BE2C (cell line): ENCODE results near the gene PLA2G6.

Experiments
- DNase-seq: peaks from one replicate; pipeline ENCODE4 v3.0.0-alpha.2; 2020
- H3K27me3 ChIP-seq: fragments of 250-450 bp; sonication (Bioruptor Pico); 2 replicates; pipeline ENCODE4 v1.5.1; 2020; ENCODE audit warnings: mild to moderate bottlenecking
- H3K36me3 ChIP-seq: fragments of 250-450 bp; sonication (Bioruptor Pico); 2 replicates; pipeline ENCODE4 v1.5.1; 2020; ENCODE audit warnings: mild to moderate bottlenecking
- H3K4me1 ChIP-seq: fragments of 250-450 bp; sonication (Bioruptor Pico); 2 replicates; pipeline ENCODE4 v1.5.1; 2020
- H3K4me3 ChIP-seq: 2 replicates; pipeline ENCODE4 v1.5.1; 2011; ENCODE audit warnings: low read depth, low read length
- H3K9me3 ChIP-seq: fragments of 250-450 bp; sonication (Bioruptor Pico); 2 replicates; pipeline ENCODE4 v1.5.1; 2020
- TF ChIP-seq, protein P1 (sequence below): IDR thresholded peaks from 2 replicates; pipeline ENCODE4 v1.5.1; 2012; ENCODE audit warnings: mild to moderate bottlenecking, low read depth, low read length

Gene PLA2G6

DNA sequence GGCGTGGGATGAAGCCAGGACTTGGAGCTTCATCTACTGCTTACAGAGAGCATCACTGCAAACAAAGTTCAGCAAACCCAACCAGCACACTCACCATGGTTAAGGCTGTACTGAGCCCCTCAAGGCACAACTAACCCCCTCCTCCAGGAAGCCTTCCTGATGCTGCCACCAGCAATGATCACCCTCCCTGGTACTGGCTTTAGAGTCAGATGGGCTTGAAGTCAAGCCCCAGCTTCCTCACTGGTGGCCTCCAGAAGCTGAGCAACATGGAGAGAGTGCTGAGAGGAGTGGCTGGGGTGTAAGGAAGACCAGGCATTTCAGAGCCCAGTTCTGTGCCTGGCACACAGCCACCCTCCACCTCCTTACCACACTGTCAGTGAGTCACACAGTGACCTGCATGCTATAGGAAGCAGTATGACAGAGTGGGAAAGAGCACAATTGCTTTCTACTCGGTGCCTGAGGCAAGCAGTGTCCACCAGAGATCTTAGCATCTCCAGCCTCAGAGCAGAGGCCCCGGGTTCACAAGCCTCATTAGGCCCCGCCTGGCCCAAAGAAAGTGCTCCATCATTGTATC is 46.4 kb downstream of the PLA2G6 start:
- TF ChIP-seq, protein P1, sequence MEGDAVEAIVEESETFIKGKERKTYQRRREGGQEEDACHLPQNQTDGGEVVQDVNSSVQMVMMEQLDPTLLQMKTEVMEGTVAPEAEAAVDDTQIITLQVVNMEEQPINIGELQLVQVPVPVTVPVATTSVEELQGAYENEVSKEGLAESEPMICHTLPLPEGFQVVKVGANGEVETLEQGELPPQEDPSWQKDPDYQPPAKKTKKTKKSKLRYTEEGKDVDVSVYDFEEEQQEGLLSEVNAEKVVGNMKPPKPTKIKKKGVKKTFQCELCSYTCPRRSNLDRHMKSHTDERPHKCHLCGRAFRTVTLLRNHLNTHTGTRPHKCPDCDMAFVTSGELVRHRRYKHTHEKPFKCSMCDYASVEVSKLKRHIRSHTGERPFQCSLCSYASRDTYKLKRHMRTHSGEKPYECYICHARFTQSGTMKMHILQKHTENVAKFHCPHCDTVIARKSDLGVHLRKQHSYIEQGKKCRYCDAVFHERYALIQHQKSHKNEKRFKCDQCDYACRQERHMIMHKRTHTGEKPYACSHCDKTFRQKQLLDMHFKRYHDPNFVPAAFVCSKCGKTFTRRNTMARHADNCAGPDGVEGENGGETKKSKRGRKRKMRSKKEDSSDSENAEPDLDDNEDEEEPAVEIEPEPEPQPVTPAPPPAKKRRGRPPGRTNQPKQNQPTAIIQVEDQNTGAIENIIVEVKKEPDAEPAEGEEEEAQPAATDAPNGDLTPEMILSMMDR, result no peak
- no peaks in the 10 kb centered on the region; the same call in none of the 2 replicates for H3K36me3 ChIP-seq
- DNase-seq, result peak; percentile 67
- H3K27me3 ChIP-seq, result no peaks in the 10 kb centered on the region
- H3K4me1 ChIP-seq, result peaks cover 6% of the 10 kb centered on the region
- no peaks in the 10 kb centered on the region for H3K9me3 ChIP-seq
- no peak overlapping the region for H3K4me3 ChIP-seq

DNA sequence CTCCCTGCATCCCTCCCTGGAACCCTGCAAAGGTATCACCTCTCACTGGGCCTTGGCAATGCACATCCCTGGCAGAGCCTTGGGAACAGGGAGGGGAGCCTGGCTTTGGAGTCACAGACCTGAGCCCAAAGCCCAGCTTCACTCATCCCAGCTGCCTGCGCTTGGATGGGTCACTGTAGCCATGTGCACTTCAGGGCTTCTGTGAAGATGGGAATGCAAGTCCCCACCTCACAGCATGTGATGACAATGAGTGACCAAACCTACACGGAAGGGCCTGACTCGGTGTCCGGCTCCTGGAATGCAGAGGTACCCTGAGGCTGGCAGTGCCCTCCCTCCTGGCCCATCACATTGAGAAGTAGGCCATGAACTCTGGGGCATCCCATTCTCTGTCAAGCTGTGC is 48.3 kb downstream of the PLA2G6 start:
- Histone ChIP-seq H3K36me3 (no peaks in the 10 kb centered on the region; the same call in none of the 2 replicates), H3K9me3 (no peaks in the 10 kb centered on the region), H3K4me1 (peaks cover 6% of the 10 kb centered on the region), H3K4me3 (no peak overlapping the region), H3K27me3 (no peaks in the 10 kb centered on the region)
- TF ChIP-seq, protein P1, result no peak
- no peak for DNase-seq

DNA sequence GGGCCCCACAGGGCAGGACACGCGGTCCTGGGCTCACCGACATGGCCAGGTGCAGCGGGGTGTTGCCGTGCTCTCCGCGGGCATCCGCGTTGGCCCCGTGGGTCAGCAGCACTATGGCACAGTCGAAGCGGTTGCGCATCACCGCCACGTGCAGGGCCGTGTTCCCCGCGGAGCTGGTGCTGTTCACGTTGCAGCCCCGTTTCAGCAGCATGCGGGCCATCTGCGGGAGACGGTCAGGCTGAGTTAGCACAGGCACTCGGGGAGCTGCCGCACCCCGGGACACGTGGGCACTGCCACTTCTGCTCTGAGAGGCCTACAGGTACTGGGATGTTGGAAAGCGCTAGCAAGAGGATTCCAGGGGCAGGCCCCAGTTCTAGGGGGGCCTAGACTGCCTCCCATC is 48.8 kb downstream of the PLA2G6 start:
- TF ChIP-seq, protein P1, result no peak
- Histone ChIP-seq H3K4me1 (peaks cover 6% of the 10 kb centered on the region), H3K36me3 (no peaks in the 10 kb centered on the region; the same call in none of the 2 replicates), H3K27me3 (no peaks in the 10 kb centered on the region), H3K4me3 (no peak overlapping the region), H3K9me3 (no peaks in the 10 kb centered on the region)
- no peak for DNase-seq

DNA sequence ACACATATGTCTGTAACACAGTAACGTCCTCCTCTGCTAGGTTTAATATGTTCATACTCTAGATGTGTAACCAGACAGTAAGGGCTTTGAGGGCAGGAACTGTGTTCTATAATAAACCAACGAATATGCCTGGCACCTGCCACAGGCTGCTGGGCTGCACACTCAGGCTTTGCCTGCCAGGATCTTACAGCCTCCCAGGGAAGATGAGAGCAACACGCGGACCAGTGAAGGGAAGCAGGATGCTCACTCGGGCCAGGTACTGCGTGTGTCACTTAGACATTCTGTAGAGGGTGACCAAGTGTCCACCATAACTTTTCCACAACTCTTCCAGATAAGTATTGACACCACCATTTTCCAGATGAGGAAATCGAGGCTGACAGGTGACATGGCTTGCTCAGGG is 49.5 kb downstream of the PLA2G6 start:
- no peak overlapping the region for H3K4me3 ChIP-seq
- H3K27me3 ChIP-seq, result no peaks in the 10 kb centered on the region
- TF ChIP-seq, protein P1, result no peak
- no peak for DNase-seq
- H3K4me1 ChIP-seq, result peaks cover 11% of the 10 kb centered on the region
- no peaks in the 10 kb centered on the region for H3K9me3 ChIP-seq
- H3K36me3 ChIP-seq, result no peaks in the 10 kb centered on the region; the same call in none of the 2 replicates

DNA sequence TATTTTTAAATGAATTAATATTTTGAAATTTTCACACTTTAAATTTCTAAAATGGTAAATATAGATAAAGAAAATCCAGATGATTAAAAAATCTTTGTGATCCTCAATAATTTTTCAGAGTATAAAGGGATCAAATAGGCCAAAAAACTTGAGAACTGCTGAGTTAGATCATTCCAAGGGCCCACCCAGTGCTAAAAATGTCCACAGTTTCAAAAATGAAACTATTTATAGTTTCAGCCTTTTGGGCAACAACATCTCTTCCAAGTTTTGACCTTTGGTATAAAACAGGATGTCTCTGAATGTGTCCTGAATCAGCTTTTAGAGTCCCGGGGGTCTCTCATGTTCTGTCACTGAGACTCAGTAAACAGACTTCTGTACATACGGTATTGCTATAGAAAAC is 50.2 kb downstream of the PLA2G6 start:
- TF ChIP-seq, protein P1, result no peak
- H3K27me3 ChIP-seq, result no peaks in the 10 kb centered on the region
- H3K9me3 ChIP-seq, result no peaks in the 10 kb centered on the region
- peaks cover 13% of the 10 kb centered on the region for H3K4me1 ChIP-seq
- no peak overlapping the region for H3K4me3 ChIP-seq
- no peaks in the 10 kb centered on the region; the same call in none of the 2 replicates for H3K36me3 ChIP-seq
- DNase-seq, result no peak

DNA sequence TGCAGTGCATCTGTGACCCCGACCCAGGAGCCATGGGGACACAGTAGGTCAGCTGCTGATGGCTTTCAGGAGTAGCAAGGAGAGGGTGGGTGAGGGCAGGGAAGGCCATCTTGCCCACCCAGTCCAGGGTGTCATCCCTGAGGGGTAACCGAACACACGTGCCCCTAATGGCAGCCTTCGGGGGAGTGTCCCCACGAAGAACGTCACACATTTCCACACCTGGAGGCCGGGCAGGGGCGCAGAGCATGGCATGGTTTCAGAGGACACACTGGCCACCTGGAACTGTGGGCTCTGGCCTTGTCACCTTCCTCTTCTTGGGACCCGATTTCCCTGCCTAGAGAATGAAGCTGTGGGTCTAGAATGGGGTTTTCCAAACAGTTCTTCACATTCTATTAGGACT is 51.8 kb downstream of the PLA2G6 start:
- H3K4me1 ChIP-seq, result peaks cover 7% of the 10 kb centered on the region; the same call in 1 of the 2 replicates
- no peaks in the 10 kb centered on the region for H3K9me3 ChIP-seq
- TF ChIP-seq, protein P1, result no peak

More for the DNA sequence above, 51.8 kb downstream of the PLA2G6 start:
- no peaks in the 10 kb centered on the region; the same call in none of the 2 replicates for H3K36me3 ChIP-seq
- no peak for DNase-seq
- no peak overlapping the region for H3K4me3 ChIP-seq
- H3K27me3 ChIP-seq, result no peaks in the 10 kb centered on the region
